GM18861 (cell line): Measurements from ENCODE around the gene CARD10.
"Not testable (repeated sequence)": the region's sequence is repeated elsewhere in the genome, so short reads cannot be mapped to it uniquely, and the experiment has no call there.

ENCODE experiments used
- ATAC-seq: cut with Tn5 transposase; IDR thresholded peaks from one replicate; pipeline ENCODE4 v1.9.1; 2021; ENCODE audit not compliant: unreplicated experiment

The CARD10 gene

GRCh38 chr22:37471727-37472417 lies 47.3 kb downstream of the CARD10 start:
- ATAC-seq, result no peak

- no peak for ATAC-seq
Observed at GRCh38 chr22:37470087-37470445, 49.1 kb downstream of the CARD10 start.

GRCh38 chr22:37469416-37470086 lies 49.7 kb downstream of the CARD10 start:
- no peak for ATAC-seq

DNA sequence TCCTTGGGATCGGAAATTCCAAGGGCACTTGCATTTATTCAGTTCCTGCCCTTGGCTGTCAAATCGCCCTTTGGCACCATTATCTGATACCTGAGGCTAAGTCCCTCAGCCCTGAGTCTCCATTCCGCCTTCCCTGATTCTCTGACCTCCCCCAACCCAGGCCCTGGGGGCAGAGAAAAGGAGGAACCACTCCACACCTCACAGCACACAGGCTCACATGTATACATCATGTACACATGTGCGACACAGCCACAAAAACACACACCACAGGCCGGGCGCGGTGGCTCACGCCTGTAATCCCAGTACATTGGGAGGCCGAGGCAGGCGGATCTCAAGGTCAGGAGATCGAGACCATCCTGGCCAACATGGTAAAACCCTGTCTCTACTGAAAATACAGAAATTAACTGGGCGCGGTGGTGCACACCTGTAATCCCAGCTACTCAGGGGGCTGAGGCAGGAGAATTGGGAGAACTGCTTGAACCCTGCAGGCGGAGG lies 51.0 kb downstream of the CARD10 start:
- not testable (repeated sequence) for ATAC-seq

DNA sequence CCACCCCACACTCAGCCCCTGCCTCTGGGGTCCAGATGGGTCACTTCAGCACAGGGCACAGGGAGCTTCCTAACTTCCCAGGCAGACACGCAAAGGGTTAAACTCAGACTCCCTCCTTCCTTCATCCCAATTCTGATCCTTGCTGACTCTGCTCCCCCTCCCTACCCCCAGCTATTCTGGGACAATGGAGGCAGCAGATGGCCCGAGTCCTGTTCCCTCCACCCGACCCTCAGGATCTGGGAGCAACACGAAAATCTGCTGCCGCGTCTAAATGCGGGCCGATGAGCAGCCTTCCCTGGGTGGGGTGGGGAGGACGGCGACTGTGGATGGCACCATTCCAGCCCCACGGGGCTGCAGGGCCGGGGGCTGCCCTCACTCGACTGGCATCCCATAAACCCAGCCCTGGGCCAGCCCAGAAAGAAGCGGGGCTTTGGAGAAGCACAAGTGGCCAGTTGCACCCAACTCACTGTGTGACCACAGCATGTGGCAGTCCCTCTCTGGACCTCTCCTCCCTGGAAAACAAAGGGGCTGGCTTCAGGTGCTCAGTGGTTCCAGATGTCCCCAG lies 51.7 kb downstream of the CARD10 start:
- ATAC-seq, result no peak

DNA sequence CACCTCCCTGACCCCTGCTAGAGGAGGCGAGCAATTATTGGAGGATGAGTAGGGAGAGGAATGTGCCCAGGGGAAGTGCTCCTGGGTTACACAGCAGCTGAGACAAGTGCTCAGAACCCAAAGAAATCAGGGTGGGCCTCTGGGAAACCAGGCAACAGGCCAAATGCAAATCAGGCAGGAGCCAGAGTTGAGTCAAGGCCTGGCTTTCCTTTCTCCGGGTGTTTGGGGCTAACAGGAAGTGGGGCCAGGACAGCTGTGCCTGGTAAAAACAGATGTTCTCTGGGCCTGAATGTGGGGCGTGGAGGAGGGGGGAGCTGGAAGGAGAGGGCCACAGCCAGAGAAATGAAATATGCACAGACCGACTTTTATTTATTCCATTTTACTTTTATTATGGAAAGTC lies 55.0 kb downstream of the CARD10 start:
- ATAC-seq, result no peak

GRCh38 chr22:37462983-37463382 lies 56.2 kb downstream of the CARD10 start:
- ATAC-seq, result no peak

GRCh38 chr22:37462436-37462835 lies 56.8 kb downstream of the CARD10 start:
- ATAC-seq, result no peak

DNA sequence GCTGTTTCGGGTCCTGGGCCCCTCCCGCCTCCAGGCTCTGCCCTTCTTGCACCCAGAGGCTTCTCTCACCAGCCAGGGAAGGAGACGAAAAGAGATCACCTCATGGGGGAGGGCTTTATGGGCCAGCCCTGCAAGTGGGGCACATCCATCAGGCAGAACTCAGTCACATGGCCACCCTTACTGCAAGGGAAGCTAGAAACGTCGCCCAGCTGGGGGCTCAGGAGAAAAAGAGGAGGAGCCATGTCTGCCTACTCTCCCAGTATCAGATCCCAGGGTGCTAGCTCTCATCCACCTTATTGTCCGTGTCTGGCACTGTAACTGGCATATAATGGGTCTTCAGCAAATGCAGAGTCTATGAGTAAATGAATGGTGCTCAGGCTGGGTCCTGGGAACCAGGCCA lies 57.3 kb downstream of the CARD10 start:
- ATAC-seq, result no peak

DNA sequence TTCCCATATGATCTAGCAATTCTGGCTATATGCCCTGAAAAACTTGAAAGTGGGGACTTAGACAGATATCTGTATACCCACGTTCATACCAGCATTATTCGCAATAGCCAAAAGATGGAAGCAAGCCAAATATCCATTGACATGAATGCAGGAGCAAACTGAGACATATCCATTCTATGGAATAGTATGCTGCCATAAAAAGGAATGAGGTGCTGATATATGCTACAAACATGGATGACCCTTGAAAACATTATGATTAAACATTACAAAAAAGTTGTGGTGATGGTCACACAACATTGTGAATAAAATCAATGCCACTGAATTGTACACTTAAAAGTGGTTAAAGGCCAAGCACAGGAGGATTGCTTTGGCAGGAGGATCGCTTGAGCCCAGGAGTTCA lies 58.5 kb downstream of the CARD10 start:
- no peak for ATAC-seq

DNA sequence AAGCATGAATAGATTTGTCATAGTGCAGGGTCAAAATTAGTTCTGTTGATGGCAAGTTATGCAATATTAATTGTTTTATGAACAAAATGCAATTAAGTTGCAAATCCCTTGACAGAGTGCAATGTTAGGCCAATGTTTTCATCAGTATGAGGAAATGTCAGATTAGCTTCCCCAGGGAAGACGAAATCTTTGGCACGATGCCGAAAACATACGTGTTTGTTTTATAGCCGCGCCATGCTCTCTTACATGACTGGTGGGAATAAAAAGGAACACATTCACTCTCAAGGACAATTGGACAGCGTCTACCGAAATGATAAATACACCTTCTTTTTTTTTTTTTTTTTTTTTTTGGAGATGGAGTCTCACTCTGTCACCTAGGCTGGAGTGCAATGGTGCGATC lies 60.0 kb downstream of the CARD10 start:
- ATAC-seq, result no peak

DNA sequence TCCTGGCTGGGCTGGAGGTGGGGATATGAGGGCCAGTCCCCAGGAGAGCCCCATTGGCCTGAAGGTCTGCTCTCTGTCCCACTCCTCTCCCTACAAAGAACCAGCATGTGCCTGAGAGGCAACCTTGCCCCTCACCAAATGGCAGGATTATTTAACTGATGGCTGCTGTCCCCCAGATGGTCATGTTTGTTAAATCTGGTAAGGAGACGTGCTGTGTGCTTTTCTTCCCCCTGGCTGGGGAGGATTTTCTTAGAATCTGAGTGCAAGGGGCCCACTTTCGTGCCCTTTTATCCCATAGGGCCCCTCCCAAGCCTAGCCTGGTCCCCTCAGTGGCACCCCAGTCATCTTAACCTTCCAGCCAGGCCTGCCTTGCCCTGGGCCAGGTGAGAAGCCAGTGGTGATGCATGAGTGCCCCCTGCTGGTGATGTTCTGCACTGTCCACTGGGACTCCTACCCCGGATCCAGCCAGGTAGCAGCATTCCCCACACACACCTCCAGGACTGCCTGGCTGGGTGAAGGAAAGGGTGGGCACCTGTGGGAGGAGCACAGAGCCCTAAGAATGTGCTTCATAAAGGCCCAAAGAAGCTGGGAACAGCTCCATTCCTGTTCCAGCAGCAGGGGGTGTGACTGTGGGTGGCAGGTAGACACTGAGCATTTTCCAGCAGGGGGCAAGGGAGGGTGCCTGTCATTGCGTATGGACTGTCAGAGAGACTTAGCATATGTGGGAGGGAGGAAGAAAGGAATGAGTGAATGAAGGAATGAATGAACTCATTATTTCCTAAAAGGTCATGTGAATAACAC lies 61.9 kb downstream of the CARD10 start:
- no peak for ATAC-seq

DNA sequence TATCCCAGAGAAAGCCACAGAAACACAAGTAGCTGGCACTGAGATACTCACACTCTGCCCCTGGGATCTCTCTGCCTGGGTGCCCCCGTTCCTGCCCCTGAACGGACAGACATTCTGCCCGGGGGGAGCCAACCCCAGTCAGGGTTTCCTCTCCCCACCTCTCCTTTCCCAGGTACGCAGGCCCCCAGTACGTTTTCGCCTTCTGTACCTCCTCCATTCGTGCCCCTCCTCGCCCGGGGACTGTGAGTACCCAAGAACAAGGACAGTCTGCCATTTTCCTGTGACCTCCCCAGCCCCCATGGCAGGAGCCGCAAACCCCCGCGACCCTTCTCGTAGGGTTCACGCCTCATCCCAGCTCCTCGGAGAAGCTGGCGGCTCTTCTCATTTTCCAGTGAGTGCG lies 62.9 kb downstream of the CARD10 start:
- no peak for ATAC-seq

- ATAC-seq, result no peak
Observed at GRCh38 chr22:37455896-37456295, 63.3 kb downstream of the CARD10 start.

GRCh38 chr22:37454857-37455686 lies 64.1 kb downstream of the CARD10 start:
- no peak for ATAC-seq

DNA sequence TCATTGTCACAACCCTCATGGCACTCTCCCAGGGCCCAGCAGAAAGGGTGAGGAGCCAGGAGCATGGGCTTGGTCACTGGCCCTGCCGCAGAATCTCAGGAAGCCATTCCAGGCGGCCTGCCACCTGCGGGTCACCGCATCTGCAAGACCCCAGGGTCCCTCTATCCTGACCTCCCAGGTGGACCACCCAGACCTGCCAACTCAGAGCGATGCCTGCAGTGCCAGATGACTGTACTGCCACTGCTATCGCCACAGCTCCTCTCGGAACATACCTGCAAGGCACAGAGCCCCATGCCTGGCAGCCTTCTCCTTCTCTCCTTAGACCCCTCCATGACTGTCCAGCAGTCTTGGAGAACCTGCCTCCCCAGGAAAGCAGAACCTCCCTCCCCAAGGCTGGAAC lies 65.5 kb downstream of the CARD10 start:
- no peak for ATAC-seq

DNA sequence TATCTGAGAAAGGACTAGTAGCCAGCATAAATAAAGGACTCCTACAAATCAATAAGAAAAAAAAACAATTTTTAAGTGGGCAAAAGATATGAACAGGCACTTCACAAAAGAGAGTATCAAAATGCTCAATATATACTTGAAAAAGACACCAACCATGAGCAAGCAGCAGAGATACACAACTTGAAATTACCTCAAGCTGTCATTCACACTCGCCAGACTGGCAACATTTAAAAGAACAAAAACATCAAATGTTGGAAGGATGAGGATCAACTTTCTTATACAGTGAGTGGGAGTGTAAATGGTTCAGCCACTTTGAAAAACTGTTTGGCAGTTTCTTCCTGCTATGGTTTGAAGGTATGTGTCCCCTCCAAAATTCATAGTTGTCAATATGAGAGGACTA lies 68.0 kb downstream of the CARD10 start:
- ATAC-seq, result no peak

GRCh38 chr22:37449331-37450001 lies 69.7 kb downstream of the CARD10 start:
- ATAC-seq, result no peak

DNA sequence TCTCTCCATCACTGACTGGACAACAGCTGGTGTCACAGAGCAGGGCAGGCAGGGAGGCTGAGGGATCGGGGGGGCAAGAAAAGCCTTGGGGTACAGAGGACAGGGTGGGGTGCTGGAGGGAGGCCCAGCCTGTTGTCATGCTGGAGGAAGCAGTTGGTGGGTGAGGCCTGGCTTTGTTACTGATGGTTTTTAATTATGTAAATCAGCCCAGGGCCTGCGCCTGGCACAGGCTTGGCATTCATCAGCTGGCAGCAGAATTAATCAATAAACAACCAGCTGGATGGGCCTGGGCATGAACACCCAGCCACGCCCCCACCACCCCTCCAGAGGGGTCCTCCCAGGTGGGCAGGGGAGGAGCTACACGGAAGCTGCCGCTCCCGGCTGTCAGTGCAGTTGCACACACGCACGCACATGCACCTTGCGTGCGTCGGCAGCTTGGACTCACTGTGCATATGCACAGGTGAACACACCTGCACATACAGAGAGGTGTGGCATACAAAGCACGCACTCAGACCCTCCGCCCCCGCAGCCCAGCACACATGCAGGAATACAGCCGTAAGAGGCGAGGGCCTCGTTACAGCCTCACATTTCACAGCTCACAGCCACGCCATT lies 70.6 kb downstream of the CARD10 start:
- ATAC-seq, result no peak

DNA sequence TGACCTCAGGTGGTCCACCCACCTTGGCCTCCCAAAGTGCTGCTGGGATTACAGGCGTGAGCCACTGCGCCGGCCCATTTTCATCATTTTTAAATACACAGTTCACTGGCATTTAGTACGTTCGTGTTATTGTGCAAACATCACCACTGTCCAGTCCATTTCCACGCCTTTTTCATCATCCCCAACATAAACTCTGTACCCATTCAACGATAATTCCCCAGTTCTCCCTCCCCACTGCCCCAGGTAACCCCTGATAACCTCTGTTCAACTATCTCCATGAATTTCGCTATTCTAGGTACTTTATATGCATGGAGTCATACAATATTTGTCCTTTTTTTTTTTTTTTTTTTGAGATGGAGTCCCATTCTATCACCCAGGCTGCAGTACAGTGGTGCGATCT lies 73.7 kb downstream of the CARD10 start:
- ATAC-seq, result no peak
